CD4-positive, alpha-beta T cell treated with Interferon gamma for 1 hour (primary cell): ENCODE results near the gene ZNF181.

ENCODE experiments used
- DNase-seq: peaks from one replicate; pipeline ENCODE4 v3.0.0-alpha.2; 2020

ZNF181 gene

GRCh38 chr19:34759218-34759917 is 25.3 kb downstream of the ZNF181 start:
- no peak for DNase-seq

DNA sequence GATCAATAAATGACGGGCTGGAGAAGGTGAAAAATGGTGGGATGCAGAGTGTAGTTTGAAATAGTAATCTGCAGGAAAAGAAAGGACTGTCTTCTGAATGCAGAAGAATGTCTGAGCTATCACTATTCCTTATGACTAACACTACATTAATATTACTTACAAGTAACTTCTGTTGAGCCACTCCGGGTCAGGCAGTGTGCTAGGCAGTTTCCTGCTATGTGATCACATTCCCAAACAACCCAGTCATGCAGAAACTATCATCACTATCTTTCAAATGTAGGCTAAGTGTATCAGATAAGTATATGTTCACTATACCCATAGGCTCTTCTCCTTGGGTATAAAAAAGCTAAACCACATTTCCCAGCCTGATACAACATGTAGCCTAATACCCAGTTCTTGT is 32.3 kb downstream of the ZNF181 start:
- DNase-seq, result no peak

DNA sequence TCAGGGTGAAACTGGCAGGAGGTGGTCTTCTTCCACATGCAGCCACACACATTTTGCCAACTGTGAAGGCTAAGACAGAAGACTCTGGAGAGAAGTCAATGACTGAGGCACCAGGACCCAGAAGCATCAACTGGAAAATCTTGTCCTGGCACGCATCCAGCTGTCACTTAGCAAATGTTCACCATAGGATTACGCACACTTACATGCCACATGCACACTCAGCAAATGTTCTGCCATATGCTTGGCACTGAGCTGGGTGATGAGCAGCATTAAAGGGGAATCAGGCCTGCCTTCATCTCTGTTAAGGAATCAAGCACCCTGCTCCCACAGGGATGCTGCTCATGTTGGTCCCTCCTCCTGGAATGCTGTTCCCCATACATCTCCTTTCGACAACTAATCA is 33.9 kb downstream of the ZNF181 start:
- DNase-seq, result no peak

- DNase-seq, result peak; percentile 89
These were observed 38.9 kb downstream of the ZNF181 start, which contains the start of gene ZNF599 for GRCh38 chr19:34772697-34773554. ZNF599 (minus strand) TSS chr19:34773215; CDS start chr19:34772841, 374 bp downstream.

- DNase-seq, result no peak
These were observed 39.5 kb downstream of the ZNF181 start for GRCh38 chr19:34773555-34773864.

GRCh38 chr19:34774857-34775256 is 40.8 kb downstream of the ZNF181 start:
- DNase-seq, result no peak

GRCh38 chr19:34778342-34778741 is 44.3 kb downstream of the ZNF181 start:
- DNase-seq, result no peak

DNA sequence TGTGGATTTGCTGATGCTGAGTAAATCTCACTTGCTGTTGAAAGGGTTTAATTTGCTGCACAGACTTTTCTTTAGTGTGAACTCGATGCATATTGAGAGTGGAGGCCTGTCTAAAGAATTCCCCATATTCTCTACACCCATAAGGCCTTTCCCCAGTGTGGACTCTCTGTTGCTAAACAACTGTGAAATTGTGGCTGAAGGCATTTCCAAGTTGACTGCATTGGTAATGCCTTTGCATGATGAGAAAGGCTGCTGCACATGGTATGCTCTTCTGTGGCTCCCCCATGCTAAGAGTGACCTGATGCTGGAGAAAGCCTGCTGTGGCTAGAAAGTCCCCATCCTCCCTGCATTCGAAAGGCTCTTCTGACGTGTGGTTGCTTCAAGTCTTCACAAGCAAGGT is 45.6 kb downstream of the ZNF181 start:
- no peak for DNase-seq

- no peak for DNase-seq
These were observed 52.2 kb downstream of the ZNF181 start for GRCh38 chr19:34786236-34786635.

GRCh38 chr19:34787059-34787824 is 53.2 kb downstream of the ZNF181 start:
- no peak for DNase-seq

DNA sequence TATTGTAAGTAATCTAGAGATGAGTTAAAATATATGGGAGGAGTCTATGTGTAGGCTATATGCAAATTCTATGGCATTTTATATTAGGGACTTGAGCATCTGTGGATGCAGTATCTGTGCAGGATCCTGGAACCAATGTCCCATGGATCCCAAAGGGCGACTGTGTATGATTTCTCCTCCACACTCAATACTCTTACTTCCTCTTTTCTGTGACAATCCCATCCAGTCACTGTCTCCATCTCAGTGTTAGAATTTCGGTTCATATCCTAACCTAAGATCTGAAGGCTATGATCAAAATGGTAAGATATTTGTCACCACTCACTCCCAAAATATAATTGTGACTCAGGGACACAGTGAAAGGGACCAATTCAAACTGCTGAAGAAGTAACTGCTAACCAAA is 54.0 kb downstream of the ZNF181 start:
- no peak for DNase-seq

- DNase-seq, result no peak
These were observed 59.5 kb downstream of the ZNF181 start for GRCh38 chr19:34793565-34793964.

GRCh38 chr19:34794066-34794960 is 60.3 kb downstream of the ZNF181 start:
- no peak for DNase-seq
